ENCODE results near the gene KLHDC3.
A peak's percentile ranks its signal among the peaks of the same experiment; 100 is the strongest.
"Not testable (repeated sequence)": the region's sequence is repeated elsewhere in the genome, so short reads cannot be mapped to it uniquely, and the experiment has no call there.

KLHDC3 gene

GRCh38 chr6:43033496-43034189 is 19.6 kb downstream of the KLHDC3 start:
- DNase-seq, result no peak

- DNase-seq, result no peak
Observed at GRCh38 chr6:43034190-43034525, 20.1 kb downstream of the KLHDC3 start.

GRCh38 chr6:43035495-43036194 is 21.6 kb downstream of the KLHDC3 start:
- DNase-seq, result no peak

GRCh38 chr6:43036712-43037111 is 22.7 kb downstream of the KLHDC3 start:
- DNase-seq, result no peak

- DNase-seq, result no peak
Observed at GRCh38 chr6:43037197-43037596, 23.1 kb downstream of the KLHDC3 start.

GRCh38 chr6:43037706-43038105 is 23.7 kb downstream of the KLHDC3 start:
- DNase-seq, result no peak

GRCh38 chr6:43038727-43039126 is 24.7 kb downstream of the KLHDC3 start:
- DNase-seq, result no peak

- no peak for DNase-seq
Observed at GRCh38 chr6:43040542-43041257, 26.7 kb downstream of the KLHDC3 start.

GRCh38 chr6:43041475-43041874 is 27.4 kb downstream of the KLHDC3 start:
- DNase-seq, result not testable (repeated sequence)

- no peak for DNase-seq
Observed at GRCh38 chr6:43043310-43043709, 29.3 kb downstream of the KLHDC3 start.

GRCh38 chr6:43045371-43045930 is 31.4 kb downstream of the KLHDC3 start:
- no peak for DNase-seq

GRCh38 chr6:43047998-43048397 is 33.9 kb downstream of the KLHDC3 start:
- DNase-seq, result no peak

- DNase-seq, result no peak
Observed at GRCh38 chr6:43050981-43051380, 36.9 kb downstream of the KLHDC3 start.

GRCh38 chr6:43052225-43052841 is 38.3 kb downstream of the KLHDC3 start:
- DNase-seq, result no peak

- DNase-seq, result peak in 1 of 2 donors; percentile 6
Observed at GRCh38 chr6:43052842-43053544, 38.9 kb downstream of the KLHDC3 start.

- peak; percentile 88 to 92 for DNase-seq
Observed at GRCh38 chr6:43053545-43054205, 39.6 kb downstream of the KLHDC3 start, which contains the start of gene CUL7. CUL7 (minus strand) TSS chr6:43053851; CDS start chr6:43052788, 1,063 bp downstream.

GRCh38 chr6:43054206-43054943 is 40.3 kb downstream of the KLHDC3 start:
- DNase-seq, result no peak

GRCh38 chr6:43055966-43056365 is 41.9 kb downstream of the KLHDC3 start:
- DNase-seq, result no peak

GRCh38 chr6:43058531-43058930 is 44.5 kb downstream of the KLHDC3 start:
- no peak for DNase-seq

GRCh38 chr6:43059168-43060033 is 45.4 kb downstream of the KLHDC3 start, which contains the start of the genes KLC4 and MRPL2:
KLC4 (plus strand) TSS chr6:43059631; CDS start chr6:43061336, 1,705 bp downstream.
MRPL2 (minus strand) TSS chr6:43059434; CDS start chr6:43059381, 53 bp downstream.
- DNase-seq, result peak; percentile 98
